ENCODE measurements around the gene GRK1.

Gene GRK1

DNA sequence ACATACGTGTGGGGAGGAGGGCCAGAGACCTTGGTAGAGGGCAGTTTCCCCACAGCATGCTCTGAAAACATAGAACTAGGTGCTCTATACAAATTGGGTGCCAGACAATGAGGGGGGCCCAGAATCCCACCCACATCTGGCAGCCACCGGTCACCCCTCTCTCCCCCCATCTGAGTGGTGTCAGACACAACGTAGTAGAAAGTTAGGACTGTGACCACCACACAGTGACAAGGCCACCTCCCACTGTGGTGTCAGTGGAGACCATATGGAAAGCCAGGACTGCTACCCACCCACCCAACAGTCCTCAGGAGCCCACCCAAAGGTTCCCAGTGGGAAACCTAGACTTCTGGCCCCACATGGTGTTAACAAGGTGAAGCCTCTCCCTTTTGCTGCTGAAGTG, 7.0 kb upstream of the GRK1 start:
- no peak for TF ChIP-seq ZFX (IDR thresholded peaks at IDR 0.05; ENCODE audit: borderline replicate concordance)
- TF ChIP-seq, protein P1, sequence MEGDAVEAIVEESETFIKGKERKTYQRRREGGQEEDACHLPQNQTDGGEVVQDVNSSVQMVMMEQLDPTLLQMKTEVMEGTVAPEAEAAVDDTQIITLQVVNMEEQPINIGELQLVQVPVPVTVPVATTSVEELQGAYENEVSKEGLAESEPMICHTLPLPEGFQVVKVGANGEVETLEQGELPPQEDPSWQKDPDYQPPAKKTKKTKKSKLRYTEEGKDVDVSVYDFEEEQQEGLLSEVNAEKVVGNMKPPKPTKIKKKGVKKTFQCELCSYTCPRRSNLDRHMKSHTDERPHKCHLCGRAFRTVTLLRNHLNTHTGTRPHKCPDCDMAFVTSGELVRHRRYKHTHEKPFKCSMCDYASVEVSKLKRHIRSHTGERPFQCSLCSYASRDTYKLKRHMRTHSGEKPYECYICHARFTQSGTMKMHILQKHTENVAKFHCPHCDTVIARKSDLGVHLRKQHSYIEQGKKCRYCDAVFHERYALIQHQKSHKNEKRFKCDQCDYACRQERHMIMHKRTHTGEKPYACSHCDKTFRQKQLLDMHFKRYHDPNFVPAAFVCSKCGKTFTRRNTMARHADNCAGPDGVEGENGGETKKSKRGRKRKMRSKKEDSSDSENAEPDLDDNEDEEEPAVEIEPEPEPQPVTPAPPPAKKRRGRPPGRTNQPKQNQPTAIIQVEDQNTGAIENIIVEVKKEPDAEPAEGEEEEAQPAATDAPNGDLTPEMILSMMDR (IDR thresholded peaks at IDR 0.05): no peak
- H3K27ac ChIP-seq: no peak overlapping the region

DNA sequence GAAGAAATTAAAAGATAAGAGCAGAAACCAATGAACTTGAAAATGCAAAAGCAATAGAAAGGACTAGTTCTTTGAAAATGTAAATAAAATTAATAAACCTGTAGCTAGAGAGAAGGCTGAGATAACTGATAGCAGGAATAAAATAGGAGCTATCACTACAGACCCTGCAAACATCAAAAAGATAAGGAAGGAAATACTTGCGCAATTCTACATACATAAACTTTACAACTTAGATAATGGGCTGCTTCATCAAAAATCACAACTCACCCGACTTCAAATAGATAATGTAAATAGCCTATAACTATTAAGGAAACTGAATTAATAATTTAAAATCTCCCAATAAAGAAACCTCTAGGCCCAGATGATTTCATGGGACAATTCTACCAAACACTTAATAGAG, 5.5 kb upstream of the GRK1 start:
- H3K27ac ChIP-seq: no peak overlapping the region
- TF ChIP-seq, protein P1 (IDR thresholded peaks at IDR 0.05): no peak
- no peak for TF ChIP-seq ZFX (IDR thresholded peaks at IDR 0.05; ENCODE audit: borderline replicate concordance)

DNA sequence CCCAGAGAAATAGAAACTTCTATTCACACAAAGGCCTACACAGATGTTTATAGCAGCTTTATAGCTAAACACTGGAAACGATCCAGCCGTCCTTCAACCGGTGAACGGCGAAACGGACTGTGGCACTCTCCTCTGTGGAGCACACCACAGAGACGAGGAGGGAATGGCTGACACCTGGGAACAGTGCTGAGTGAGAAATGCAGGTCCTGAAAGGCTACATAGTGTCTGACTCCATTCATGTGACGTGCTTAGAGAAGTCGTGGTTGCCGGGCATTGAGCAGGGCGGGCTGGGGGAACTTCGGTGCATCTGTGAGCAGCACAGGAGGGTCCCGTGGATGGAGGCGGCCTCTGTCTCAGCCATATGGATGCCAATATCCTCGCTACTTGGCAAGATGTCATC, 3.1 kb upstream of the GRK1 start:
- no peak for TF ChIP-seq ZFX (IDR thresholded peaks at IDR 0.05; ENCODE audit: borderline replicate concordance)
- TF ChIP-seq, protein P1 (IDR thresholded peaks at IDR 0.05): no peak
- H3K27ac ChIP-seq: no peak overlapping the region

DNA sequence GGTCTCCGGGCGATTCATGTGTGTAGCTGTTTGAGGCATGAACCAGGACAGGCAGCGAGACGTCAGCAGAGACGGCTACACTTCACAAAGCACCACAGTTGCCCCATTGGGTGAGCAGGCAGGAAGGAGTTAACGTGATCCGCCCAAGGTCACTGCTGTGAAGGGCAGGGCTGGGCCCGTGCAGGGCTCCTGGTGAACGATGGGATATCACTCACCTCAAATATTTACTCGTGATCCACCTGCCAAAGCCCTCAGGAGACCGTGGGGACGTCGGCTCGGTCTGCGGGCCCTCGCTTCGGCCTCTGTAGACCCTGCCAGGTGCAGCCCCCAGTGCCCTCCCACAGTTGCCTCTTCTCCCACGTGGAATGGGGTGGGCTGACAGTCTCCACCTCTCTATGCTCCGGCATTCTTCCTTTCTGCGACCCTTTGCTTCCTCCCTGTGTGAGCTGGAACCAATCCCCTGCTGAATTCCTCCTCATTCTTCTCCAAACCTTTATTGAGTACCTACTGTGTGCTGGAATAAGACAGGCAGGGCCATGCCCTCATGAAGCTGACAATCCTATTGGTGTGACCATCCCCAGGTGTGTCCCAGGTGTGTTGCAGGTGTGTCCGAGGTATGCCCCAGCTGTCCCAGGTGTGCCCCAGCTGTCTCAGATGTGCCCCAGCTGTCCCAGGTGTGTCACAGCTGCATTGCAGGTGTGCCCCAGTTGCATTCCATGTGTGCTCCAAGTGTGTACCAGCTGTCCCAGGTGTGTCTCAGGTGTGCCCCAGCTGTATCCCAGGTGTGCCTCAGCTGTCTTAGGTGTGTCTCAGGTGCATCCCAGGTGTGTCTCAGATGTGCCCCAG, 2.0 kb upstream of the GRK1 start:
- TF ChIP-seq, protein P1 (IDR thresholded peaks at IDR 0.05): no peak
- TF ChIP-seq ZFX (IDR thresholded peaks at IDR 0.05; ENCODE audit: borderline replicate concordance): no peak
- H3K27ac ChIP-seq: no peak overlapping the region

DNA sequence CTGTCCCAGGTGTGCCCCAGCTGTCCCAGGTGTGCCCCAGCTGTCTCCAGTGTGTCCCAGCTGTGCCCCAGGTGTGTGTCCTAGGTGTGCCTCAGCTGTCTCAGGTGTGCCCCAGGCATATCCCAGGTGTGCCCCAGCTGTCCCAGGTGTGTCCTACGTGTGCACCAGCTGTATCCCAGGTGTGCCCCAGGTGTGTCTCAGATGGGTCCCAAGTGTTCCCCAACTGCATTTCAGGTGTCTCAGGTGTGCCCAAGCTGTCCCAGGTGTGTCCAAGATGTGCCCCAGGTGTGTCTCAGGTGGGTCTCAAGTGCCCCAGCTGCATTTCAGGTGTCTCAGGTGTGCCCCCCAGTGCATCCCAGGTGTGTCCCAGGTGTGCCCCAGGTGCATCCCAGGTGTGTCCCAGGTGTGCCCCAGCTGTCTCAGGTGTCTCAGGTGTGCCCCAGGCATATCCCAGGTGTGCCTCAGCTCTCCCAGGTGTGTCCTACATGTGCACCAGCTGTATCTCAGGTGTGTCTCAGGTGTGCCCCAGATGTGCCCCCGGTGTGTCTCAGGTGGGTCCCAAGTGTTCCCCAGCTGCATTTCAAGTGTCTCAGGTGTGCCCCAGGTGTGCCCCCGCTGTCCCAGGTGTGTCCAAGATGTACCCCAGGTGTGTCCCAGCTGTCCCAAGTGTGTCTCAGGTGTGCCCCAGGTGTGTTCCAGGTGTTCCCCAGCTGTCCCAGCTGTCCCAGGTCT, 1.3 kb upstream of the GRK1 start:
- H3K27ac ChIP-seq: no peak overlapping the region
- TF ChIP-seq ZFX (IDR thresholded peaks at IDR 0.05; ENCODE audit: borderline replicate concordance): no peak
- TF ChIP-seq, protein P1 (IDR thresholded peaks at IDR 0.05): no peak

DNA sequence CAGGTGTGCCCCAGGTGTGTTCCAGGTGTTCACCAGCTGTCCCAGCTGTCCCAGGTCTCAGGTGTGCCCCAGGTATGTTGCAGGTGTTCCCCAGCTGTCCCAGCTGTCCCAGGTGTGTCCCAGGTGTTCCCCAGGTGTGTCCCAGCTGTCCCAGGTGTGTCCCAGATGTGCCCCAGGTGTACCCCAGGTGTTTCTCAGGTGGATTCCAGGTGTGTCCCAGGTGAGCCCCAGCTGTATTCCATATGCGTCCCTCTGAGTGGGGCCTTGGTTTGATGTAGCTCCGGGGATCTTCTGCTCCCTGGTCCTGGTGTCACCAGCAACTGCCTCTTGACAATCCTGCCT, 719 bp upstream of the GRK1 start:
- TF ChIP-seq, protein P1 (IDR thresholded peaks at IDR 0.05): no peak
- TF ChIP-seq ZFX (IDR thresholded peaks at IDR 0.05; ENCODE audit: borderline replicate concordance): no peak

More for the DNA sequence above, 719 bp upstream of the GRK1 start:
- H3K27ac ChIP-seq: no peak overlapping the region

All from 22Rv1 (cell line).